ENCODE data around the gene MS4A15.

Gene MS4A15

GRCh38 chr11:60780774-60781173, 24.1 kb downstream of the MS4A15 start:
- DNase-seq, result no peak

GRCh38 chr11:60781286-60781980, 24.8 kb downstream of the MS4A15 start:
- no peak for DNase-seq

GRCh38 chr11:60781981-60782316, 25.3 kb downstream of the MS4A15 start:
- no peak for DNase-seq

- no peak for DNase-seq
Observed at GRCh38 chr11:60782393-60783140, 25.9 kb downstream of the MS4A15 start.

GRCh38 chr11:60783141-60783484, 26.4 kb downstream of the MS4A15 start:
- no peak for DNase-seq

- no peak for DNase-seq
Observed at GRCh38 chr11:60783911-60784310, 27.2 kb downstream of the MS4A15 start.

GRCh38 chr11:60785136-60785535, 28.5 kb downstream of the MS4A15 start, which contains the start of gene MS4A10:
TSS of gene MS4A10 (plus strand) at chr11:60785333. CDS start at chr11:60790336, 5,003 bp downstream.
- DNase-seq, result no peak

GRCh38 chr11:60785806-60786361, 29.2 kb downstream of the MS4A15 start:
- no peak for DNase-seq

GRCh38 chr11:60786811-60787567, 30.3 kb downstream of the MS4A15 start:
- DNase-seq, result no peak

GRCh38 chr11:60788401-60789125, 31.9 kb downstream of the MS4A15 start:
- DNase-seq, result no peak

GRCh38 chr11:60790726-60791125, 34.1 kb downstream of the MS4A15 start:
- no peak for DNase-seq

GRCh38 chr11:60791153-60791933, 34.7 kb downstream of the MS4A15 start:
- DNase-seq, result no peak

GRCh38 chr11:60792521-60792920, 35.9 kb downstream of the MS4A15 start:
- DNase-seq, result no peak

GRCh38 chr11:60795291-60795690, 38.6 kb downstream of the MS4A15 start:
- DNase-seq, result no peak

- no peak for DNase-seq
Observed at GRCh38 chr11:60797846-60798630, 41.4 kb downstream of the MS4A15 start.

- no peak for DNase-seq
Observed at GRCh38 chr11:60798631-60799030, 42.0 kb downstream of the MS4A15 start.

GRCh38 chr11:60801194-60801593, 44.5 kb downstream of the MS4A15 start:
- DNase-seq, result no peak

GRCh38 chr11:60803273-60803936, 46.7 kb downstream of the MS4A15 start:
- DNase-seq, result no peak

- DNase-seq, result no peak
Observed at GRCh38 chr11:60809249-60809648, 52.6 kb downstream of the MS4A15 start.

- DNase-seq, result no peak
Observed at GRCh38 chr11:60809691-60810090, 53.0 kb downstream of the MS4A15 start.

GRCh38 chr11:60810151-60810550, 53.5 kb downstream of the MS4A15 start:
- DNase-seq, result no peak
